B cell (primary cell): ENCODE data around the gene NUP62. TPM values are rescaled to one million over a fixed set of nuclear protein-coding genes. Genes with fewer than 3 reads are reported as not detected.

ENCODE experiments used
- ATAC-seq: fragments of 200-7000 bp; cut with Tn5 transposase; one replicate; pipeline ENCODE4 v1.10.0; 2021; ENCODE audit warnings: low read depth, mild to moderate bottlenecking, moderate number of reproducible peaks, moderate library complexity
- CTCF ChIA-PET: fragments of 350-600 bp; sonication (Branson Sonifier 250); formaldehyde crosslinking; loops from one replicate; lab custom pipeline; 2021; ENCODE audit warnings: antibody characterized with exemption, inconsistent platforms; lab: Charles Lee
- POLR2A ChIA-PET: fragments of 350-600 bp; sonication (Branson Sonifier 250); formaldehyde crosslinking; loops from one replicate; lab custom pipeline; 2021; ENCODE audit warnings: antibody characterized with exemption; lab: Charles Lee
- DNase-seq: peaks from one replicate; pipeline ENCODE4 v3.0.0; 2013
- H2AFZ ChIP-seq: 2 replicates; pipeline ENCODE4 v1.6.1; 2012; ENCODE audit warnings: mild to moderate bottlenecking, low read depth, low read length; ENCODE audit not compliant: insufficient read depth, poor library complexity, severe bottlenecking
- H3K27ac ChIP-seq, 2 donors: 1 replicate in 1 of 2; 2 replicates in 1 of 2; pipeline ENCODE4 v1.5.1; 2012 to 2013; ENCODE audit warnings: low read length in 2 of 2, mild to moderate bottlenecking in 2 of 2, moderate library complexity in 1 of 2
- H3K27me3 ChIP-seq, 4 experiments: fragments of 200-600 bp in 1 of 4; sonication (generic) in 1 of 4; replicated peaks in 1 of 4; 1 replicate in 2 of 4; 2 replicates in 2 of 4; pipeline versions ENCODE4 v1.6.1 to v1.7.0; 2013 to 2016; ENCODE audit warnings: low read length in 3 of 4, mild to moderate bottlenecking in 2 of 4, mixed read lengths in 1 of 4, moderate library complexity in 1 of 4; ENCODE audit not compliant: insufficient read depth in 4 of 4, control insufficient read depth in 3 of 4; ENCODE audit errors: control extremely low read depth in 1 of 4
- H3K36me3 ChIP-seq, 2 experiments: replicated peaks in 1 of 2; 1 replicate in 1 of 2; 2 replicates in 1 of 2; pipeline versions ENCODE4 v1.6.1 to v1.7.1; 2013; ENCODE audit warnings: low read length in 1 of 2; ENCODE audit not compliant: insufficient read depth in 2 of 2, control insufficient read depth in 1 of 2; ENCODE audit errors: control extremely low read depth in 1 of 2, extremely low read depth in 1 of 2
- H3K4me1 ChIP-seq, 2 donors: fragments of 200-600 bp in 1 of 2; sonication (generic) in 1 of 2; 1 replicate in 1 of 2; 2 replicates in 1 of 2; pipeline versions ENCODE4 v1.5.1 to v1.6.1; 2013 to 2017; ENCODE audit warnings: low read length in 2 of 2; ENCODE audit not compliant: control insufficient read depth in 2 of 2, insufficient read depth in 2 of 2
- H3K4me2 ChIP-seq: replicated peaks from 2 replicates; pipeline ENCODE3; 2012; ENCODE audit warnings: mild to moderate bottlenecking, low read depth, low read length; ENCODE audit not compliant: poor library complexity, severe bottlenecking
- H3K4me3 ChIP-seq, 5 experiments: fragments of 200-600 bp in 1 of 5; sonication (generic) in 1 of 5; 1 replicate in 3 of 5; 2 replicates in 2 of 5; pipeline versions ENCODE4 v1.5.1 to v1.7.0; 2011 to 2016; ENCODE audit warnings: low read length in 4 of 5, mild to moderate bottlenecking in 4 of 5, low read depth in 2 of 5, control low read depth in 1 of 5, moderate library complexity in 1 of 5; ENCODE audit not compliant: insufficient read depth in 1 of 5; ENCODE audit errors: control extremely low read depth in 1 of 5, extremely low read depth in 1 of 5
- H3K79me2 ChIP-seq: fragments of 200-600 bp; sonication (generic); one replicate; pipeline ENCODE4 v1.6.0; 2016; ENCODE audit warnings: low read length; ENCODE audit not compliant: control insufficient read depth, insufficient read depth
- H3K9ac ChIP-seq: fragments of 200-600 bp; sonication (generic); 2 replicates; pipeline ENCODE4 v1.6.1; 2017; ENCODE audit warnings: mild to moderate bottlenecking, low read length, moderate library complexity
- H3K9me3 ChIP-seq, 3 donors: one replicate each; pipeline versions ENCODE4 v1.6.1 to v1.7.1; 2013; ENCODE audit warnings: low read length in 2 of 3; ENCODE audit not compliant: control insufficient read depth in 2 of 3, insufficient read depth in 1 of 3; ENCODE audit errors: control extremely low read depth in 1 of 3
- H4K20me1 ChIP-seq: 2 replicates; pipeline ENCODE4 v1.6.0; 2012; ENCODE audit warnings: mild to moderate bottlenecking, low read length; ENCODE audit not compliant: insufficient read depth, control insufficient read depth, poor library complexity, severe bottlenecking
- H3K27ac Mint-ChIP-seq: one replicate; pipeline ENCODE4 v1.8.0; 2021; ENCODE audit warnings: mixed read lengths
- H3K27me3 Mint-ChIP-seq: one replicate; pipeline ENCODE4 v1.8.0; 2021; ENCODE audit warnings: mixed read lengths
- H3K4me1 Mint-ChIP-seq: one replicate; pipeline ENCODE4 v1.8.0; 2021; ENCODE audit warnings: mixed read lengths
- H3K4me3 Mint-ChIP-seq: one replicate; pipeline ENCODE4 v1.8.0; 2021; ENCODE audit warnings: mixed read lengths
- H3K9me3 Mint-ChIP-seq: one replicate; pipeline ENCODE4 v1.8.0; 2022; ENCODE audit warnings: mixed read lengths; ENCODE audit not compliant: insufficient read depth
- EZH2 ChIP-seq: IDR thresholded peaks from 2 replicates; pipeline ENCODE4 v1.6.1; 2012; ENCODE audit warnings: borderline replicate concordance, low read depth, mild to moderate bottlenecking, moderate library complexity, low read length; ENCODE audit not compliant: insufficient read depth, poor library complexity, severe bottlenecking
- WGBS: methylation state at CpG from one replicate; pipeline ENCODE4 v1.1.5; 2013; ENCODE audit warnings: missing lambda C conversion rate; ENCODE audit not compliant: insufficient coverage; 5-methylcytosine and 5-hydroxymethylcytosine counted together
- intact Hi-C: fragments of 100-400 bp; cut with micrococcal nuclease; formaldehyde crosslinking; loops from one replicate; pipeline ENCODE4 v1.10.0; 2022
- polyA plus RNA-seq: library from polyadenylated mRNA; depleted of rRNA; stranded (reverse); fragments of >200 nt; gene quantifications from 2 replicates; pipeline ENCODE4 v1.2.3, GENCODE V29; 2012
- total RNA-seq, 2 donors: library from RNA; stranded (reverse); fragments of 120-200 nt in 1 of 2; gene quantifications; 1 replicate in 1 of 2; 2 replicates in 1 of 2; pipeline versions ENCODE4 v1.2.3 to v1.2.4, GENCODE V29; 2013 to 2022
- TF ChIP-seq, protein P1 (sequence below): fragments of 200-600 bp; IDR thresholded peaks from one replicate; pipeline ENCODE4 v1.8.0; 2022; ENCODE audit warnings: antibody characterized with exemption, mild to moderate bottlenecking

NUP62 gene
- total and polyA plus RNA-seq, 2 donors (not counting 1 experiment from before 2014, with no cell fraction given), result 25.2 to 75.7 TPM

GRCh38 chr19:49871349-49871985 lies 57.8 kb downstream of the NUP62 start:
- TF ChIP-seq, protein P1, sequence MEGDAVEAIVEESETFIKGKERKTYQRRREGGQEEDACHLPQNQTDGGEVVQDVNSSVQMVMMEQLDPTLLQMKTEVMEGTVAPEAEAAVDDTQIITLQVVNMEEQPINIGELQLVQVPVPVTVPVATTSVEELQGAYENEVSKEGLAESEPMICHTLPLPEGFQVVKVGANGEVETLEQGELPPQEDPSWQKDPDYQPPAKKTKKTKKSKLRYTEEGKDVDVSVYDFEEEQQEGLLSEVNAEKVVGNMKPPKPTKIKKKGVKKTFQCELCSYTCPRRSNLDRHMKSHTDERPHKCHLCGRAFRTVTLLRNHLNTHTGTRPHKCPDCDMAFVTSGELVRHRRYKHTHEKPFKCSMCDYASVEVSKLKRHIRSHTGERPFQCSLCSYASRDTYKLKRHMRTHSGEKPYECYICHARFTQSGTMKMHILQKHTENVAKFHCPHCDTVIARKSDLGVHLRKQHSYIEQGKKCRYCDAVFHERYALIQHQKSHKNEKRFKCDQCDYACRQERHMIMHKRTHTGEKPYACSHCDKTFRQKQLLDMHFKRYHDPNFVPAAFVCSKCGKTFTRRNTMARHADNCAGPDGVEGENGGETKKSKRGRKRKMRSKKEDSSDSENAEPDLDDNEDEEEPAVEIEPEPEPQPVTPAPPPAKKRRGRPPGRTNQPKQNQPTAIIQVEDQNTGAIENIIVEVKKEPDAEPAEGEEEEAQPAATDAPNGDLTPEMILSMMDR, result no peak
- TF ChIP-seq EZH2, result no peak
- Histone ChIP-seq H4K20me1 (peaks cover under 1% of the 10 kb centered on the region), H3K4me3 (no peak overlapping the region), H2AFZ (no peak overlapping the region), H3K27ac (no peak overlapping the region), H3K79me2 (peaks cover 33% of the 10 kb centered on the region), H3K4me1 (peaks cover 31 to 43% of the 10 kb centered on the region in 2 donors), H3K27me3 (no peaks in the 10 kb centered on the region), H3K4me2 (no peak overlapping the region), H3K9ac (no peak overlapping the region), H3K36me3 (peaks cover 0 to 3% of the 10 kb centered on the region in 2 experiments), H3K9me3 (peaks cover 0 to 20% (median 0%) of the 10 kb centered on the region in 3 donors)
- Mint-ChIP-seq H3K4me3 (peak overlapping the region; percentile 62), H3K4me1 (peaks cover 36% of the 10 kb centered on the region), H3K27ac (peak overlapping the region; percentile 57), H3K27me3 (no peaks in the 10 kb centered on the region), H3K9me3 (no peaks in the 10 kb centered on the region)
- intact Hi-C loops, result no loop called here
- 93% methylated on average over 12 of the region's 17 CpGs for WGBS
- no peak for DNase-seq
- ChIA-PET CTCF (no interaction called here), POLR2A (interaction anchor here (0.6 to 5.0 kb wide), 2 partner anchors 20 to 57 kb away, joined by 3 to 40 read pairs; partner anchors contain the start of gene PTOV1)
- no peak for ATAC-seq

DNA sequence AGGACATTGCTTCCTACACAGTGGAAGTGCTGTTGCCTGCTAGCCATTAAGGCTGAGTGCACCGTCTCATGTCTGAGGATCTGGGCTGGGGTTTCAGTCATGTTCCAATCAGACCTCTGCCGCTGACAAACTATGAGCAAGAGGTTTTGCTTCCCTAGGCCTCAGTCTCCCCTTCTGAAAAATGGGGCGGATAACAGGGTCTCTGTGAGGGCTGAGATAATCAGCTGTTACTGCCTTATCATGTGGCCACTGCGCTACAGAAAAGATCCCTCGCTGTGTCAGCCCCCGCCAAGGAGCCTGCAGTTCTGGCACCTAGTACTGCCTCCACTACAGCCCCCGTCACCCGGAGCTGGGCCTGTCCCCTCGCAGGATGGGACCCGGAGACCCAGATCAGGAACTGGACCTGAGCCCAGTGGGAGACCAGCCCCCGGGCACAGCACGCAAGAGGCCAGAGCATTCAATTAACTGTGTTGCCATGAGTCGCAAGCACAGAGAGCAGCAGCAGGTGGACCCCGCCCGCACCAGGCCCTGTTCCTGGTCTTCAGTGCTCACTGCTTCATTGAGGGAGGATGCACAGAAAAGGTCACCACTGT lies 58.9 kb downstream of the NUP62 start:
- no peaks in the 10 kb centered on the region for H3K9me3 Mint-ChIP-seq

More for the DNA sequence above, 58.9 kb downstream of the NUP62 start:
- WGBS, result 90% methylated on average over 15 of the region's 15 CpGs
- peak overlapping the region; percentile 97 to 98 for H3K27ac ChIP-seq
- TF ChIP-seq, protein P1, result no peak
- no peak for TF ChIP-seq EZH2
- peak overlapping the region; percentile 42 to 74 (median 69) for H3K4me3 ChIP-seq
- H3K27ac Mint-ChIP-seq, result peak overlapping the region; percentile 77
- H4K20me1 ChIP-seq, result peaks cover 9% of the 10 kb centered on the region
- peak overlapping the region; percentile 68 for H3K9ac ChIP-seq
- intact Hi-C loops, result no loop called here
- H3K79me2 ChIP-seq, result peaks cover 33% of the 10 kb centered on the region
- H3K36me3 ChIP-seq, result peaks cover 0 to 3% of the 10 kb centered on the region in 2 experiments
- peak overlapping the region; percentile 82 for H3K4me2 ChIP-seq
- H3K4me1 Mint-ChIP-seq, result peaks cover 40% of the 10 kb centered on the region
- peak overlapping the region; percentile 45 for H3K4me3 Mint-ChIP-seq
- H2AFZ ChIP-seq, result peak overlapping the region; percentile 82
- ATAC-seq (no peak), DNase-seq (no peak)
- peaks cover 0 to 20% (median 0%) of the 10 kb centered on the region in 3 donors for H3K9me3 ChIP-seq
- no peaks in the 10 kb centered on the region for H3K27me3 ChIP-seq
- H3K4me1 ChIP-seq, result peaks cover 31 to 48% of the 10 kb centered on the region in 2 donors
- POLR2A ChIA-PET, result interaction anchor here (0.6 to 5.0 kb wide), 6 partner anchors 19 to 62 kb away, joined by 3 to 40 read pairs (median 4); partner anchors contain the start of genes ATF5, FUZ, NUP62 and PTOV1
- H3K27me3 Mint-ChIP-seq, result no peaks in the 10 kb centered on the region
- CTCF ChIA-PET, result interaction anchor here (1.3 kb wide), 1 partner anchor 57 kb away, joined by 7 read pairs; the partner anchor contains the start of gene FUZ
